ENCODE results near the gene VWA8.

Gene VWA8

DNA sequence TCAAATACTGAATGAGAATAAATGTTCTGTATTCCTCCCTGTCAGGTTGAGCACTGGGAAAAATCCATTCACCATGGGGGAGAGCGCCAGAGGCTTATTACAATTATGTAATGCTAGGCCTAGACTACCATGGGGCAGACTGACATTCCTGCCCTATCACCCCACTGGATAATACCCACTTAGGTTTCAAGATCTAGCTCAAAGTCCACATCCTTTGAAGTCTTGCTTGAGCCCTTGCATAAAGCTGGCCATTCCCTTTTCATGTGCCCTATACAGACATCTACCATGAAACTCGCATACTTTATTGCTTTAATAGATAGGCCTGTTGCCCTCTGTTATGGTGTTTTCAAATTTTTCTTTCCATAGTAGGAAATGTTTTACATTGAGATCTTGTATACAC lies 354.3 kb downstream of the VWA8 start:
- no peak overlapping the region for H3K4me3 ChIP-seq (ENCODE audit: low read depth, low read length)
- DNase-seq (ENCODE audit: low read depth) = no peak
- TF ChIP-seq MYC (IDR thresholded peaks at IDR 0.05; ENCODE audit: low read depth, low read length) (no peak), POLR2A (IDR thresholded peaks at IDR 0.05; ENCODE audit: extremely low read depth, insufficient read length) (no peak)
- TF ChIP-seq, protein P1, sequence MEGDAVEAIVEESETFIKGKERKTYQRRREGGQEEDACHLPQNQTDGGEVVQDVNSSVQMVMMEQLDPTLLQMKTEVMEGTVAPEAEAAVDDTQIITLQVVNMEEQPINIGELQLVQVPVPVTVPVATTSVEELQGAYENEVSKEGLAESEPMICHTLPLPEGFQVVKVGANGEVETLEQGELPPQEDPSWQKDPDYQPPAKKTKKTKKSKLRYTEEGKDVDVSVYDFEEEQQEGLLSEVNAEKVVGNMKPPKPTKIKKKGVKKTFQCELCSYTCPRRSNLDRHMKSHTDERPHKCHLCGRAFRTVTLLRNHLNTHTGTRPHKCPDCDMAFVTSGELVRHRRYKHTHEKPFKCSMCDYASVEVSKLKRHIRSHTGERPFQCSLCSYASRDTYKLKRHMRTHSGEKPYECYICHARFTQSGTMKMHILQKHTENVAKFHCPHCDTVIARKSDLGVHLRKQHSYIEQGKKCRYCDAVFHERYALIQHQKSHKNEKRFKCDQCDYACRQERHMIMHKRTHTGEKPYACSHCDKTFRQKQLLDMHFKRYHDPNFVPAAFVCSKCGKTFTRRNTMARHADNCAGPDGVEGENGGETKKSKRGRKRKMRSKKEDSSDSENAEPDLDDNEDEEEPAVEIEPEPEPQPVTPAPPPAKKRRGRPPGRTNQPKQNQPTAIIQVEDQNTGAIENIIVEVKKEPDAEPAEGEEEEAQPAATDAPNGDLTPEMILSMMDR (IDR thresholded peaks at IDR 0.05; ENCODE audit: low read depth, low read length) = no peak

DNA sequence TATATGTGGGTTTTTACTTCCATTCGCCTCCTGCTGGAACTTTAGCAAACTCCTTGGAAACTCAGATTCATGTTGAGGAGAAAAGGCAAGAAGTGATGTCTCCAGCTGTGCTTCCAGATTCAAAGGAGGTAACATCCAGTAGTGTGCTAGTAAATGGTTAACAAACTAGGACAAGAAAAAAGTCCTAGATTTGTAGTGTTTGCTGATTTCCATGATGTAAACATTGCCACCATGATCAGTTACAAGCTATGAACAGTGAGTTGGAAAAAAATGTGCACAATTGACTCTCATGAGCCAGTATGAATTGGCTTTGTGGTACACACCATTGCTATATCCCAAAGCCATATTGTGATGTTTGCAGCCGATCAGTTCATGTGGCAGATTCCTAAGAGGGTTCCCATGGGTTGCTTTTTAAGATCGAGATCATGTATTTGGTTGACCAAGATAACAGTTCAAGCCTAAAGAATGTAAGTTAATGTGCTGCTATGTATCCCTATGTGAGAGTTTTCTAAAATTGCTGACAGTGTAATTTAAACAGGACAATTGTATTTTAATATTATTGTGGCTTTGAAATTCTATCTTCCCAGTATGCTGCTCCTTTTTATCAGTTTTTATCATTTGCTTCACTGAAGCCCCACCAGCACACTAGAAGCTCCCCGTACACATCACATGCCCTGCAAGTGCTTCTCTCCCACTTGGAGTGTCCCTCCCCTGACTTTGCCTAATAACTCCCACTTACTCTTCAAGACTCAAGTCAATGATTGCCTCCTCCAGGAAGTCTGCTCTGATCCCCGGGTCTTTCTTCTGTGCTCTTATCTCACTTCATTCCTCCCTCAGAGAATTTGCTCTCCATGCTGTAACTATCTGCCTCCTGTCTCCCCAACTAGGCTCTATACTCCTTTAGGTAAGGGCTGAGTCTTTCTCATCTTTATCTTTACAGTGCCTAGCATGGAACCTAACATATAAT lies 355.3 kb downstream of the VWA8 start:
- TF ChIP-seq MYC (IDR thresholded peaks at IDR 0.05; ENCODE audit: low read depth, low read length) = no peak
- TF ChIP-seq, protein P2, sequence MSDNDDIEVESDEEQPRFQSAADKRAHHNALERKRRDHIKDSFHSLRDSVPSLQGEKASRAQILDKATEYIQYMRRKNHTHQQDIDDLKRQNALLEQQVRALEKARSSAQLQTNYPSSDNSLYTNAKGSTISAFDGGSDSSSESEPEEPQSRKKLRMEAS (IDR thresholded peaks at IDR 0.05; ENCODE audit: low read depth, low read length) = no peak
- TF ChIP-seq, protein P1 (IDR thresholded peaks at IDR 0.05; ENCODE audit: low read depth, low read length) = no peak
- TF ChIP-seq POLR2A (IDR thresholded peaks at IDR 0.05; ENCODE audit: extremely low read depth, insufficient read length) = no peak
- H3K4me3 ChIP-seq (ENCODE audit: low read depth, low read length) = no peak overlapping the region
- no peak for DNase-seq (ENCODE audit: low read depth)

DNA sequence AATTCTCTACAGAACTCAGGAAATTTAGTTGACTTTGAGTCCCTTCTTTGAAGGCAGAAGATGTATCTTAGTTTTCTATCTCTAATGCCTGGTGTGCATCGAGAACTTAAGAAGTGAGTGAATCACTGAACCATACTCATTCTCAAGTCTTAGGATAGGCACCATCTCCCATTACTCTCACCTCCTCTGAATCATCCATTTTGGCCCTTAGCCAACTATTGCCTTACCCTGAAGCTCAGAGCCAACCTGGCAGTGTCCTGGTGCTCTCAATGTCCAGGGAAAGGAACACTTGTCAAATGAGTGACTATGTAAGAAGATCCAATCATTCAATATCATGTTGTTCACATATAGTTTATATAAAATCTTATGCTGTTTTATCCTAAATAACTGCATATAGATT lies 357.0 kb downstream of the VWA8 start:
- H3K4me3 ChIP-seq (ENCODE audit: low read depth, low read length) = no peak overlapping the region
- peak; percentile 10 for DNase-seq (ENCODE audit: low read depth)
- TF ChIP-seq, protein P2 (IDR thresholded peaks at IDR 0.05; ENCODE audit: low read depth, low read length) = no peak
- TF ChIP-seq, protein P1 (IDR thresholded peaks at IDR 0.05; ENCODE audit: low read depth, low read length) = no peak
- no peak for TF ChIP-seq MYC (IDR thresholded peaks at IDR 0.05; ENCODE audit: low read depth, low read length)
- TF ChIP-seq POLR2A (IDR thresholded peaks at IDR 0.05; ENCODE audit: extremely low read depth, insufficient read length) = no peak

DNA sequence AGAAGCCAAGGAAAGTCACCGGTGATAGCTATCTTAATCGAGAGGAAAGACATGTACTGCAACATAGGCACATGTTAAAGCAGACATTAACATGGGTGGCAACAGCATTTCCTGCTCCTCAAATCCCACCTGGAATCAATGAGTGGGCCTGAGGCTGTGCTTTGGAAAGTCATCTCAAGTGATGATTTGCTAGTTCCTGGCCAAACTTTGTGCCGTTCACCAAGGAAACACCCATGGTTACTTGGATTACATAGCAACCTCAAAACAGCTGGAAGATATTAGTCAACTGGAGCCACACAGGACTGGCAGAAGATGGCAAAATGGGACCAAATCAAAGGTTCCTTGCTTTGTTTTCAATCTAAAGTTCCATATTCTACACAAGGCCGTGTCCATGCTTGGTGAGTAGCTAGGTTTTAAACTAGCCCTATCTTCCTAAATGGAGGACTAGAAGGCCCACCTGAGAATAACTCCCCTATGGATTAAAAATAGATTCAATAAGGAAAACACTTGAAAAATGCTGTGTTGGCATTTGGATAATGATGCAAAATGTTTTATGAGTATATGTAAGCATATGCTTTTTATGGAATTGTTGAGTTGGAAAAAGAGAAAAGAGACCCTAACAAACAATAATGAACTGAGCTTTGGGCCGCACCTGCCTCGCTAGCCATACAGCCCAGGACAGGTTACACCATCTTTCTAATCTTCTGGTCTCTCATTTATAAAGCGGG lies 359.0 kb downstream of the VWA8 start:
- no peak overlapping the region for H3K4me3 ChIP-seq (ENCODE audit: low read depth, low read length)
- DNase-seq (ENCODE audit: low read depth) = no peak
- TF ChIP-seq POLR2A (IDR thresholded peaks at IDR 0.05; ENCODE audit: extremely low read depth, insufficient read length) = no peak
- TF ChIP-seq, protein P2 (IDR thresholded peaks at IDR 0.05; ENCODE audit: low read depth, low read length) = no peak
- TF ChIP-seq, protein P1 (IDR thresholded peaks at IDR 0.05; ENCODE audit: low read depth, low read length) = no peak
- no peak for TF ChIP-seq MYC (IDR thresholded peaks at IDR 0.05; ENCODE audit: low read depth, low read length)

DNA sequence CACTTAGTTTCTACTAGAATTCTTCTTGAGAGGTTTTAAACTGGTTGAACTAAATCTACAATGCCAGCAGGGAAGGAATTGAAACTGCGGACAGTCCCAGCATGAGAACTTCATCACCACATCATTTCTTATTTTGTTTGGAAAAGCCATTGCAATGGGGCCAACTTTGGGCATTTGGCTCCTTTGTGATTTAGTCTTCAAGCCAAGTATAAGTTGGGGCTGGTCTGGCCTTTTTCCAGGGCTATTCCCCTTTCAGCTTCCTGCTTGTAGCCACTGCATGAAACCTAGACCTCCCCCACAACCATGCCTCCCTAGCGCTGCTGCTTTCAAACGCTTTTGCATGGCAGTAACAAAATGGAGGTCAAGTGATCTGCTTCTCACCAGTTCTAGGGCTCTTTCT lies 361.3 kb downstream of the VWA8 start:
- no peak for DNase-seq (ENCODE audit: low read depth)
- no peak for TF ChIP-seq POLR2A (IDR thresholded peaks at IDR 0.05; ENCODE audit: extremely low read depth, insufficient read length)
- TF ChIP-seq, protein P1 (IDR thresholded peaks at IDR 0.05; ENCODE audit: low read depth, low read length) = no peak
- TF ChIP-seq, protein P2 (IDR thresholded peaks at IDR 0.05; ENCODE audit: low read depth, low read length) = no peak
- TF ChIP-seq MYC (IDR thresholded peaks at IDR 0.05; ENCODE audit: low read depth, low read length) = no peak
- no peak overlapping the region for H3K4me3 ChIP-seq (ENCODE audit: low read depth, low read length)

Data from NB4 (cell line).